IMR-90 (cell line): ENCODE results near the gene STYK1.

Experiments used
- CEBPB ChIP-seq: IDR thresholded peaks from 2 replicates; pipeline ENCODE4 v1.6.1; 2012; ENCODE audit warnings: low read depth, low read length, improper control_type of control experiment
- RAD21 ChIP-seq: IDR thresholded peaks from 2 replicates; pipeline ENCODE4 v1.6.1; 2012; ENCODE audit warnings: low read length, improper control_type of control experiment
- TF ChIP-seq, protein P1 (sequence below): conservative IDR thresholded peaks from 2 replicates; pipeline ENCODE4 v1.5.1; 2012; ENCODE audit warnings: mild to moderate bottlenecking, low read depth, low read length, improper control_type of control experiment

DNA sequence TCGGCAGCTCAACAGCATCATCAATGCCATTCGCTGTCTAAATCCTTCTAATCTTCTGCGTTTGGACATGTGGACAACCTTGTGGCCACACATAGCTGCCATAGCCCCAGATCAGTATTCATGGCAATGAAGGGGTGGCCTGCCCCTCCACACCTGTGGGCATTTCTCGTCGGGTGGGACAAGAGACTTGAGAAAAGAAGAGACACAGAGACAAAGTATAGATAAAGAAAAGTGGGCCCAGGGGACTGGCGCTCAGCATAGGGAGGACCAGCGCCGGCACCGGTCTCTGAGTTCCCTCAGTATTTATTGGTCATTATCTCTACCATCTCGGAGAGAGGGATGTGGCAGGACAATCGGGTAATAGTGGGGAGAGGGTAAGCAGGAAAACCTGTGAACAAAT lies 102.7 kb downstream of the STYK1 start:
- no peak for TF ChIP-seq CEBPB
- TF ChIP-seq, protein P1, sequence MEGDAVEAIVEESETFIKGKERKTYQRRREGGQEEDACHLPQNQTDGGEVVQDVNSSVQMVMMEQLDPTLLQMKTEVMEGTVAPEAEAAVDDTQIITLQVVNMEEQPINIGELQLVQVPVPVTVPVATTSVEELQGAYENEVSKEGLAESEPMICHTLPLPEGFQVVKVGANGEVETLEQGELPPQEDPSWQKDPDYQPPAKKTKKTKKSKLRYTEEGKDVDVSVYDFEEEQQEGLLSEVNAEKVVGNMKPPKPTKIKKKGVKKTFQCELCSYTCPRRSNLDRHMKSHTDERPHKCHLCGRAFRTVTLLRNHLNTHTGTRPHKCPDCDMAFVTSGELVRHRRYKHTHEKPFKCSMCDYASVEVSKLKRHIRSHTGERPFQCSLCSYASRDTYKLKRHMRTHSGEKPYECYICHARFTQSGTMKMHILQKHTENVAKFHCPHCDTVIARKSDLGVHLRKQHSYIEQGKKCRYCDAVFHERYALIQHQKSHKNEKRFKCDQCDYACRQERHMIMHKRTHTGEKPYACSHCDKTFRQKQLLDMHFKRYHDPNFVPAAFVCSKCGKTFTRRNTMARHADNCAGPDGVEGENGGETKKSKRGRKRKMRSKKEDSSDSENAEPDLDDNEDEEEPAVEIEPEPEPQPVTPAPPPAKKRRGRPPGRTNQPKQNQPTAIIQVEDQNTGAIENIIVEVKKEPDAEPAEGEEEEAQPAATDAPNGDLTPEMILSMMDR, result no peak
- TF ChIP-seq RAD21, result no peak
